Limb (tissue), 2 donors: ENCODE results near the gene CDX1.

Source experiments
- DNase-seq, 2 donors: peaks; one replicate each; pipeline ENCODE4 v3.0.0-alpha.2; 2016; ENCODE audit errors: extremely low spot score in 2 of 2

CDX1 gene

GRCh38 chr5:150182774-150183173 is 16.2 kb downstream of the CDX1 start:
- DNase-seq = no peak

DNA sequence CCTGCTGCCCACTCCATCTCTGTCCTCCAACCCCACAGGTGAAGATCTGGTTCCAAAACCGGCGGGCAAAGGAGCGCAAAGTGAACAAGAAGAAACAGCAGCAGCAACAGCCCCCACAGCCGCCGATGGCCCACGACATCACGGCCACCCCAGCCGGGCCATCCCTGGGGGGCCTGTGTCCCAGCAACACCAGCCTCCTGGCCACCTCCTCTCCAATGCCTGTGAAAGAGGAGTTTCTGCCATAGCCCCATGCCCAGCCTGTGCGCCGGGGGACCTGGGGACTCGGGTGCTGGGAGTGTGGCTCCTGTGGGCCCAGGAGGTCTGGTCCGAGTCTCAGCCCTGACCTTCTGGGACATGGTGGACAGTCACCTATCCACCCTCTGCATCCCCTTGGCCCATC is 16.9 kb downstream of the CDX1 start:
- no peak for DNase-seq

GRCh38 chr5:150184006-150184405 is 17.4 kb downstream of the CDX1 start:
- no peak for DNase-seq

GRCh38 chr5:150184990-150185912 is 18.7 kb downstream of the CDX1 start:
- DNase-seq = no peak

DNA sequence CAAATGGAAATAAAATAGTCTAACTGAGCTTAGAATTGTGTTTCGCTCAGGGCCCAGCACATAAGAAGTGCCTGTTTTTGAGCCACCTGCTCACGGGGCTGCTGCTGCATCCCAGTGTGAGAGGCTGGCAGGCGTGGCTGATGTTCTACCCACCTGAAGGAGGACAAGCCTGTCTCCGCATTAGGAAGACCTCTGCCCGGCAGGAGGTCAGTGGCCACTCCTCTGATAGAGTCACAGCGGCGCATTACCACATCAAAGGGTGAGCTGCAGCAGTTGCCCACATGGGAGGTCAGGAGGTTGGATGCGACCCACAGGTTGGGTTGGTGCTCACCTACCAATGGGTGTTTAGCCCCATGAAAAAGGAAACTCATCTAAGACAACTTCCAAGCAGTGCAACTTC is 19.6 kb downstream of the CDX1 start:
- no peak for DNase-seq

- no peak for DNase-seq
These were observed 20.3 kb downstream of the CDX1 start for GRCh38 chr5:150186897-150187296.

- no peak for DNase-seq
These were observed 21.7 kb downstream of the CDX1 start for GRCh38 chr5:150188146-150188842.

- no peak for DNase-seq
These were observed 22.7 kb downstream of the CDX1 start for GRCh38 chr5:150189326-150189725.

DNA sequence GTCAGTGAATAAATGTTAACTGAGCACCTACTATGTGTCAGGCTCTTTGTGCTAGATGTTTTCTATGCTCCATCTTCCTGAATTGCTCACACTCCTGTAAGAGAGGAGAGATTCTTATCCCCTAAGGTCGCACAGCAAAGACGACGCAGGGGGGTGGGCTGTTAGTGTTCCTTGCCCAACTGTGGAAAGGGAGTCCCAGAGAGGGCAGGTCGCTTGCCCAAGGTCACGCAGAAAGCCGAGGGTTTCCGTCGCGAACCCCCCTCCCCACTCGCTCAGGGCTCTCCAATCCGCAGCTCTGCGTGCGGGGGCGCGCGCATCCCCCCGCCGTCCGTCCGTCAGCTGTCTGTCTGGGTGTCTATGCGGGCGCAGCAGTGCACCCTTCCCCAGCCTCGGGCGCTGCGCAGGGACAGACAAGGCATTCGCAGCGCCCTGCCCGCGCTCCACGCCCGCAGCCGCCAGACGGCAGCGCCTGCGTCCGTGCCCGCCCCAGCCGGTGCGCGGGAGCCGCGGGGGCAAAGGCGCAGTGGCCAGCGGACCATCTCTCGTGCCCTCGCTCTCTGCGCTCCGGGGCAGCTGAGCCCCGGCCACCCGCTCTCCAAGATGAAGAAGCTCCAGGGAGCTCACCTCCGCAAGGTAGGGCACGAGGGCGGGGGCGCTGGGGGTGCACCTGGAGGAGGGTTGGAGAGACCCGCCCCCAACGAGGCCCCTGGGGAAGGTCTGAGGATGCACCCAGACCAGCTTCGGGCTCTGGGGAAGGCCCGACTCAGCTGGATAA is 23.3 kb downstream of the CDX1 start, which contains the start of gene SLC6A7:
Gene SLC6A7 (plus strand): TSS at position 335 of the 775 bp plus-strand sequence. CDS start 266 bp downstream, at position 601.
- DNase-seq = no peak

GRCh38 chr5:150190503-150190979 is 24.0 kb downstream of the CDX1 start:
- DNase-seq = no peak

DNA sequence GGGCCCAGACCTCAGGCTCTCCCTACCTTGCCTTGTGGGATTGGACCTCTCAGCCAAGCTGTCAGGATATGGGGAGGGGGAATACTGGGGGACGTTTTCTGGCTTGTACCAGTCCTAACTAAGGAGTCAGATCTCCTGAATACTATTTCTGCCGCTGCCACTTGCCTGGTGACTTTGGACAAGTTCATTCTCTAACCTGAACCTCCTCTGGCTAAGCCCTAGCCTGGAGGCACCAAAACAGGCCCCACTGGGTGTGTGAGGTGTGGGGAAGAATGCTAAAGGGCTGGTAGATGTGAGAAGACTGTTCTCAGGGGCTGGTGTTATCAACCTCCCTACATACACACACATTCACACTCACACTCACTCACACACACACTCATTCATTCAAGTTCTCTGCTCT is 24.4 kb downstream of the CDX1 start:
- DNase-seq = no peak

DNA sequence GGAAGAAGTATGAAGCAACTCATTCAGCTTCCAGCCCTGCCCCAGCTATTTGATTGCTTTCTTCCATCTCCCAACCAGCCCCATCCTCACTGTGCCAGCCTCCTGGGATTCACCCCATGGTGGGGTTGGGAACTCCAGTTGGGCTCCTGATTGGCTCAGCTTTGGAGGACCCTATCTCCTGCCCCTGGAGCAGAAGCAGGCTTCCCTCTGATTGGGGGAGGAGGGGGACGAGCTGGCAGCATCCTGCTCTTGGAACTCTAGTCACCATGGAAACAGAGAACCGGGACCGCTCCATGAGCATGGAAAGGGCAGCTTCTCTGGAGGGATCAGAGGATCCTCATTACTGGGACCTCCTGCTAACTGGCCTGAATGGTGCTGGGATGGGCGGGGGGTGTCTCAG is 25.9 kb downstream of the CDX1 start:
- DNase-seq = no peak

- DNase-seq = no peak
These were observed 29.3 kb downstream of the CDX1 start for GRCh38 chr5:150195736-150196485.

DNA sequence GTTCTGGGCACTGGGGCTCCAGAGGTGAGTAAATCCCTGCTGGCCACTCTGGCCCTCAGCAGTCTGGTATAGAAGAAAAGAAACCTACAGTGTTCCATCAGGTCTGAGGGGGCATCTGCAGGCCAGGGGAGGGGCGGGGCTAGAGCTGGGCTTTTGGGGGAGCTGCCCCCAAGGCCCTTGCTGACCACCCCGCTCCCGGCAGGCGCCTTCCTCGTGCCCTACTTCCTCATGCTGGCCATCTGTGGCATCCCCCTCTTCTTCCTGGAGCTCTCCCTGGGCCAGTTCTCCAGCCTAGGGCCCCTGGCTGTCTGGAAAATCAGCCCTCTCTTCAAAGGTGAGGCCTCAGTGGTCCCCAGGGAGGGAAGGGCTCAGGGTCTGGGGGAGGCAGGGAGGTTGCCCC is 29.9 kb downstream of the CDX1 start:
- DNase-seq = no peak

DNA sequence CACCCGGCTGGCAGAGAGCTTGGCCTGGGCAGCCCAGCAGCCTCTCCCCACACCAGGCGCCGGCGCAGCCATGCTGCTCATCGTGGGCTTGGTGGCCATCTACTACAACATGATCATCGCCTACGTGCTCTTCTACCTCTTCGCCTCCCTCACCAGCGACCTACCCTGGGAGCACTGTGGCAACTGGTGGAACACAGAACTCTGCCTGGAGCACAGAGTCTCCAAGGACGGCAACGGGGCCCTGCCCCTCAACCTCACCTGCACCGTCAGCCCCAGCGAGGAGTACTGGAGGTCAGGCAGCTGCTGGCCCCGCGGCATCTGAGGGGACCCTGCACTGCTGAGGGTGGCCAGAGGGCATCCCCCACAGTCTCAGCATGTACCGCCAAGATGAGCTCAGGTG is 30.4 kb downstream of the CDX1 start:
- no peak for DNase-seq

DNA sequence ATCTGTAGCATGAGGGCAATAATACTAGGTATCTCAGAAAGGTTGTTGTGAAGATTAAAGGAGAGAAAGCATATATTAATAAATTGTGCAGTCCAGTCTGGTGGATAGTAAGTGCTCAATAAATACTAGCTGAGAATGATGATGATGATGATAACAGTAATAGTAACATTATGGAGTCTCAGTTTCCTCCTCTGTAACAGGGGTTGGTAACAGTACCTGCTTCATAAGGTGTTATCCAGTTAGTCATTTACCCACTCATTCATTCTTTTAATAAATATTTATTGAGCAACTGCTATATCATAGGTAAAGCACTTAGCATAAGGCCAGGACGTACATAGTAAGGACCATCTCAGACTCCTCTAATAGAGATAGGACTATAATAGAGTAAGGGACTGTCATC is 30.9 kb downstream of the CDX1 start:
- DNase-seq = no peak

DNA sequence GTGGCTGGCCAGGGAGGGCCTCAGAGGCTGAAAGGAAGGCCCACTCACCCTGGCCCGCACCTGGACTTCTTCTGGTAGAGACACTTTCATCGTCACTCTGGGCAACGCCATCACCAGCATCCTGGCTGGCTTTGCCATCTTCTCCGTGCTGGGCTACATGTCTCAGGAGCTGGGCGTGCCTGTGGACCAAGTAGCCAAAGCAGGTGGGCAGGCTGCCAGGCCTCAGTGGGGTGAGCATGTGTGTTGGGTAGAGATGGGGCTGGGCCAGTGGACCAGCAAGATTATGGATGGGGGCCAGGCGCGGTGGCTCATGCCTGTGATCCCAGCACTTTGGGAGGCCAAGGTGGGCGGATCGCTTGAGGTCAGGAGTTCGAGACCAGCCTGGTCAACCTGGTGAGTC is 35.9 kb downstream of the CDX1 start:
- no peak for DNase-seq

DNA sequence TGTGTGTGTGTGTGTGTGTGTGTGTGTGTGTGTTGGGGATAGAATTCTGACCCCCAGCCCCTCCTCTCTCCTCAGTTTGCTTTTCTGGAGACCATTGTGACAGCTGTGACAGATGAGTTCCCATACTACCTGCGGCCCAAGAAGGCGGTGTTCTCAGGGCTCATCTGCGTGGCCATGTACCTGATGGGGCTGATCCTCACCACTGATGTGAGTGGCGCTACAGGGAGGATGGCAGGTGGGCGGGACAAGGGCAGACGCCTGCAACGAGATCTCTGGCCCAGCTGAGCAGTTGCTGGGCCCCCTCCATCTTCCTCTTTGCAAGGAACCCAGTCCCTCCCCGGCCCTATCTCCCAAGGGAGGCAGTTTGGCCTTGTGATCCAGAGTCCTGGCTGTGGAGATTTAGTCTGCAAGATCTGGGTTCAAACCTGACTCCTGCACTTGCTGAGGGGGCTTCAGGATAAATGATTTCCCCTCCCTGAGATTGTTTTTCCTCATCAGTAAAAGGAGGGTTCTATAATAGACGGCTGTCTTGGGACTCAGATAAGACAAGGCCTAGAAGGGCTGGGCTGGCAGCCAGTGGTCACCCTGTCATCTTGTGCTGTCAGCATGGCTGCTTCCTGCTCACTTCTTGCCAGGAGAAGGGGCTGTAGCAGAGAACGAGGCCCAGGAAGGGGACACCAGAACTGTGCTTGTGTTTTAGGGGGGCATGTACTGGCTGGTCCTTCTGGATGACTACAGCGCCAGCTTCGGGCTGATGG is 37.4 kb downstream of the CDX1 start:
- DNase-seq = no peak

- DNase-seq = no peak
These were observed 38.0 kb downstream of the CDX1 start for GRCh38 chr5:150204590-150204960.

- DNase-seq = no peak
These were observed 39.7 kb downstream of the CDX1 start for GRCh38 chr5:150206098-150206778.
